ENCODE data around the gene FAM83G.

The FAM83G gene

GRCh38 chr17:18953231-18953728 lies 51.3 kb downstream of the FAM83G start:
- no peak for TF ChIP-seq CTCF (IDR thresholded peaks at IDR 0.05; ENCODE audit: unreplicated experiment in 3 of 3)
- Mint-ChIP-seq H3K27ac (no peak overlapping the region), H3K4me1 (peaks cover 16% of the 10 kb centered on the region), H3K36me3 (ENCODE audit: low read depth) (no peaks in the 10 kb centered on the region), H3K27me3 (ENCODE audit: low read depth) (peaks cover 8% of the 10 kb centered on the region), H3K4me3 (no peak overlapping the region), H3K9me3 (no peaks in the 10 kb centered on the region)

DNA sequence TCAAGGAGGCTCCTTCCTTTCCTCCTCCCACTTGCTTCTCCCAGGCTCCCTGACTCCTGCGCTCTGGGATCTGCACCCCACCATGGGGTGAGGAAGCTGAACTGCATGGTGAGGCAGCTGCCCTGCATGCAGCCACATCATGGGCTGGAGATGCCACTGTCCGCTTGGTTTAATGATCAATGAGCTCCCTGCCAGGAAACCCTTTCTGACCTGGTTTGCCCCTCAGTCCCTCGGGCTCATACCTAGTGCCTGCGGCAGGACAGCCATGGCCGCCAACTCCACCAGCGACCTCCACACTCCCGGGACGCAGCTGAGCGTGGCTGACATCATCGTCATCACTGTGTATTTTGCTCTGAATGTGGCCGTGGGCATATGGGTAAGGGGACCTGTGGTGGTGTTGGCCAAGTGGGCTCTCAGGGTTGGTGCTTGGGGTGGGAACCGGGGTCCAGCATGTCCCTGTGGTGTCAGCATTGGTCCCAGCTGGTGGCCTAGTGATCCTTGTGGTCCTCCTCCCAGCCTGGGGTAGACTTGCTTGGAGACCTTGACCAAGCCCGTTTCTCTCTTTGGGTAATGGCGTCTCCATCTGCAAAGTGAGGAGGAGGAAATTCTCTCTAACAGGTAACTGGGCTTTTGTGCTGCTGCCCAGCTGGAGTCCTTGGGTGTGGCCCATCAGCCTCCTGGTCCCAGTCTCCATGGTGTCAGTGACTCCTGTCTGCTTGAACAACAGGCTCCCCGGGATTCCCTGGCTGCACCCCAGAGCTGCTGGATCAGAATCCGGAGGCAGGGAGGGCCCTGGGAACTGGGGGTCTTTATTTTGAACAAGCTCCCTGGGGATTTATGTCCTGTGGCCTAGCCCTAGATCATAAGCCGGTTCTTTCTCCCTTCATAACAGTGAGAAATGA lies 52.4 kb downstream of the FAM83G start, which contains the start of gene SLC5A10:
SLC5A10 (plus strand) TSS at position 225 of the 902 bp plus-strand sequence; CDS start at position 266, 41 bp downstream.
- TF ChIP-seq CTCF (IDR thresholded peaks at IDR 0.05; ENCODE audit: unreplicated experiment in 3 of 3) = peak in 2 of 3 experiments; percentile 21 to 32
- Mint-ChIP-seq H3K4me3 (no peak within 1 kb of the TSS), H3K36me3 (ENCODE audit: low read depth) (no peaks in the 10 kb centered on the region), H3K4me1 (peaks cover 16% of the 10 kb centered on the region), H3K9me3 (no peaks in the 10 kb centered on the region), H3K27ac (peak within 1 kb of the TSS in 2 of 3 experiments; percentile 59 to 94), H3K27me3 (ENCODE audit: low read depth) (peaks cover 8% of the 10 kb centered on the region)

DNA sequence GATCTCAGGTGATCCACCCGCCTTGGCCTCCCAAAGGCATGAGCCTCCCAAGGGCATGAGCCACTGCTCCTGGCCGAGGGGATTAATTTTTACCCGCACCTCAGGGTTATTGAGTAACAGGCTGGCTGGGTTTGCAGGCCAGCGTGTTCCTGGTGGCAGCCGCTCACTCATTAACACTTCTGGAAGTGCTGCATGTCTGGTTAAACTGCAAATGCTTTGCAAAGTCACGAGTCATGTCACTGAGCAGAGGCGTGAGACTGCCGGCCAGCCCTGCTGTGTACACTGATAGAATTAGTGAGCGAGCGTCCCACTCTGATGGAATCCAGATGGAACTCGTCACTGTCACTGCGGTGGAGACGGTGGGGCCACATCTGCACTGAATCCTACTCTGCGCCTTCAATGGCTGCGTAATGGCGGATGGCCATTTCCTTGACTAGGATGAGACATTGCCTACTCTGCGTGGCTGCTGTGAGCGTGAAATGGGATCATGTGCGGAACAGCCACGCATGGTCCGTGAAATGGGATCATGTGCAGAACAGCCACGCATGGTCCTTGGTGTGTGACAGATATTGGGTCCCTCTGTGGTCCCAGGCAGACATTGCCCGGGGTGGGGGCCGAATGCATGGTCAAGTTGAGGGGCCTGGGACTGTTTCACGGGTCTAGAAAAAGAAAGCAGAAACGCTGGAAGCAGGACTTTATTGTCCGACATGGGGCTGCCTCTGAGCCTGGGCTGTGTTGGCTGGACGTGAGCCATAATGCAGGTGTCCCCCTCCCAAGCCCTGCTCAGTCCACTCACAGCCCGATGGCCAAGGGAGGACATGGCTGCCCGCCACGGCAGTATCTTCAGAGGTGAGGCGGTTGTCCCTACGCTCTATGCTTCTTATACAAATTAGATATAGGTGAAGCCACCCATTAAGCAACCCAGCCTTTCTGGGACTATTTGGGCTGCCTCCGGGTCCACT lies 53.3 kb downstream of the FAM83G start:
- Mint-ChIP-seq H3K9me3 (no peaks in the 10 kb centered on the region), H3K27me3 (ENCODE audit: low read depth) (peaks cover 8% of the 10 kb centered on the region), H3K4me3 (no peak overlapping the region), H3K4me1 (peaks cover 16% of the 10 kb centered on the region), H3K27ac (peak overlapping the region in 2 of 3 experiments; percentile 59 to 94), H3K36me3 (ENCODE audit: low read depth) (no peaks in the 10 kb centered on the region)
- TF ChIP-seq CTCF (IDR thresholded peaks at IDR 0.05; ENCODE audit: unreplicated experiment in 3 of 3) = no peak

DNA sequence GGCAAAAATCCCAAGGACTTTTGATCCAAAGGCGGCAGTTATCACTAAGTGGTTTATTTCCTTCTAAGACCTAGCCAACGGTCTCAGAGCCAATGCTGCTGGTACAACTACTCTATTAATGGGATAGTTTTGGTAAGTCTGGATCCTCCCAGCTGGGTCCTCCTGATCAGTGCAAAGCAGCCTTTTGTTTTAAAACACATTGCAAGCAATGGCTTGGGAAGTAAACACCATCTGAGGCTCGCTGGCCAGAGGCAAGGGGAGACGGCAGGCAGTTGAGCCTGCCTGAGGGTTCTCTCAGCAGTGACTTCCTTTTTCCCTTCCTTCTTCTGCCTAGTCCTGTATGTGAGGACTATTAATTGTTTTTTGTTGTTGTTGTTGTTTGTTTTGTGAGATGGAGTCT lies 54.2 kb downstream of the FAM83G start:
- no peaks in the 10 kb centered on the region for H3K9me3 Mint-ChIP-seq
- no peak overlapping the region for H3K4me3 Mint-ChIP-seq
- peaks cover 16% of the 10 kb centered on the region for H3K4me1 Mint-ChIP-seq
- H3K27me3 Mint-ChIP-seq (ENCODE audit: low read depth) = peaks cover 13% of the 10 kb centered on the region
- TF ChIP-seq CTCF (IDR thresholded peaks at IDR 0.05; ENCODE audit: unreplicated experiment in 3 of 3) = no peak
- no peaks in the 10 kb centered on the region for H3K36me3 Mint-ChIP-seq (ENCODE audit: low read depth)
- peak overlapping the region in 1 of 3 experiments; percentile 94 for H3K27ac Mint-ChIP-seq

DNA sequence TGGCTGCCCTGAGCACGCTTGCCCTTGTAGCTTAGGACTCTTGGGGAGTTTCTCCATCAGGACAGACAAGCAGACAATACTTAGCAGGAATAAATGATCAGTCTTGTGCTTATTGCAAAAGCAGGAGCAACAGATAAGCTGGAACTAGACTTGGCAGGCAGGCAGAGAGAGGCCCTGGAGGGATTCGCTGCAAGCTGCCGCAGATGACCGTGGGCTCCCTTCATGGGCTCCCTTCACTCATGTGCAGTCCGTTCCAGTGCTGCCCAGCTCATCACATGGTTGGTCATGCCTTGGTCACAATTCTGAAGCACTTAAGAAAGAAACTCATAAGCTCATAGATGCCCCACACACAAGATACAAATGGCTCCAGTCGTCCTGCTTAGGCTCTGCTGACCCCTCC lies 55.0 kb downstream of the FAM83G start:
- Mint-ChIP-seq H3K36me3 (ENCODE audit: low read depth) (no peaks in the 10 kb centered on the region), H3K4me3 (no peak overlapping the region)

More for the DNA sequence above, 55.0 kb downstream of the FAM83G start:
- H3K27ac Mint-ChIP-seq = peak overlapping the region in 2 of 3 experiments; percentile 54 to 56
- H3K9me3 Mint-ChIP-seq = no peaks in the 10 kb centered on the region
- H3K27me3 Mint-ChIP-seq (ENCODE audit: low read depth) = peaks cover 13% of the 10 kb centered on the region
- TF ChIP-seq CTCF (IDR thresholded peaks at IDR 0.05; ENCODE audit: unreplicated experiment in 3 of 3) = no peak
- H3K4me1 Mint-ChIP-seq = peaks cover 16% of the 10 kb centered on the region
